Fibroblast of lung (primary cell): ENCODE data around the gene FABP6. TPM values are rescaled to one million over a fixed set of nuclear protein-coding genes. Genes with fewer than 3 reads are reported as not detected.
A peak's percentile ranks its signal among the peaks of the same experiment; 100 is the strongest.

ENCODE experiments used
- DNase-seq, 2 donors: peaks; one replicate each; pipeline versions ENCODE4 v3.0.0 to v3.0.0-alpha.2; 2010; ENCODE audit warnings: low read depth in 2 of 2
- H2AFZ ChIP-seq: 2 replicates; pipeline ENCODE4 v1.5.1; 2012; ENCODE audit warnings: low read length, control low read depth, inconsistent platforms
- H3K27ac ChIP-seq: 2 replicates; pipeline ENCODE4 v1.5.1; 2011; ENCODE audit warnings: low read length, control low read depth; ENCODE audit not compliant: insufficient read depth
- H3K27me3 ChIP-seq: 2 replicates; pipeline ENCODE4 v1.5.1; 2011; ENCODE audit warnings: mild to moderate bottlenecking, low read length; ENCODE audit not compliant: control insufficient read depth, insufficient read depth
- H3K36me3 ChIP-seq: 2 replicates; pipeline ENCODE4 v1.5.1; 2011; ENCODE audit warnings: low read length; ENCODE audit not compliant: control insufficient read depth, insufficient read depth
- H3K4me1 ChIP-seq: 2 replicates; pipeline ENCODE4 v1.5.1; 2011; ENCODE audit warnings: low read length; ENCODE audit not compliant: control insufficient read depth, insufficient read depth; ENCODE audit errors: extremely low read depth
- H3K4me2 ChIP-seq: 2 replicates; pipeline ENCODE4 v1.5.1; 2011; ENCODE audit warnings: low read length, control low read depth; ENCODE audit not compliant: insufficient read depth; ENCODE audit errors: extremely low read depth
- H3K4me3 ChIP-seq, 4 experiments: fragments of 200-600 bp in 1 of 4; sonication (generic) in 1 of 4; replicated peaks in 1 of 4; 2 replicates each; pipeline ENCODE4 v1.5.1; 2011 to 2016; ENCODE audit warnings: low read length in 4 of 4, low read depth in 3 of 4, mild to moderate bottlenecking in 3 of 4, control low read depth in 2 of 4, inconsistent platforms in 1 of 4, mixed read lengths in 1 of 4; ENCODE audit not compliant: insufficient read depth in 1 of 4; ENCODE audit errors: control extremely low read depth in 1 of 4
- H3K79me2 ChIP-seq: 2 replicates; pipeline ENCODE4 v1.5.1; 2012; ENCODE audit warnings: mild to moderate bottlenecking, low read length, inconsistent platforms; ENCODE audit not compliant: control insufficient read depth, insufficient read depth
- H3K9ac ChIP-seq: 2 replicates; pipeline ENCODE4 v1.5.1; 2011; ENCODE audit warnings: mild to moderate bottlenecking, low read length, control low read depth; ENCODE audit not compliant: insufficient read depth
- H3K9me3 ChIP-seq: 2 replicates; pipeline ENCODE4 v1.5.1; 2012; ENCODE audit warnings: low read depth, low read length; ENCODE audit not compliant: control insufficient read depth, insufficient read depth
- H4K20me1 ChIP-seq: 2 replicates; pipeline ENCODE4 v1.5.1; 2011; ENCODE audit warnings: low read length; ENCODE audit not compliant: control insufficient read depth, insufficient read depth; ENCODE audit errors: extremely low read depth
- CTCF ChIP-seq, 2 donors: IDR thresholded peaks in 1 of 2; conservative IDR thresholded peaks in 1 of 2; 1 replicate in 1 of 2; 2 replicates in 1 of 2; pipeline ENCODE4 v1.5.1; 2011 to 2012; ENCODE audit warnings: low read length in 2 of 2, control low read depth in 1 of 2, inconsistent platforms in 1 of 2, low read depth in 1 of 2, mild to moderate bottlenecking in 1 of 2
- EZH2 ChIP-seq: IDR thresholded peaks from 2 replicates; pipeline ENCODE4 v1.5.1; 2012; ENCODE audit warnings: low read length, control low read depth, mild to moderate bottlenecking; ENCODE audit errors: missing control alignments
- polyA plus RNA-seq, 2 donors: library from polyadenylated mRNA; depleted of rRNA in 1 of 2; stranded (reverse) in 1 of 2; unstranded in 1 of 2; fragments of >200 nt; gene quantifications; 2 replicates each; pipeline ENCODE4 v1.2.1, GENCODE V29; 2011 to 2012; ENCODE audit warnings: missing spikeins in 1 of 2
- total RNA-seq: library from RNA; depleted of rRNA; stranded (reverse); fragments of >200 nt; gene quantifications from 2 replicates; pipeline ENCODE4 v1.2.1, GENCODE V29; 2014

Gene FABP6
- total and polyA plus RNA-seq, 2 donors (not counting 1 experiment from before 2014, with no cell fraction given), result not detected

- no peaks in the 10 kb centered on the region for H3K79me2 ChIP-seq
- no peak overlapping the region for H2AFZ ChIP-seq
- no peaks in the 10 kb centered on the region for H3K27me3 ChIP-seq
- DNase-seq, result no peak
- no peaks in the 10 kb centered on the region for H3K9me3 ChIP-seq
- TF ChIP-seq EZH2 (no peak), CTCF (conservative IDR thresholded peaks at IDR 0.05 in 1 of 2, IDR thresholded peaks at IDR 0.05 in 1 of 2; ENCODE audit: low read depth in 1 of 2, low read length in 2 of 2) (no peak)
- H3K36me3 ChIP-seq, result no peaks in the 10 kb centered on the region
- H3K4me1 ChIP-seq, result peaks cover 7% of the 10 kb centered on the region
- H3K4me3 ChIP-seq, result no peak overlapping the region
- H3K9ac ChIP-seq, result no peak overlapping the region
- H3K4me2 ChIP-seq, result no peak overlapping the region
- H4K20me1 ChIP-seq, result no peaks in the 10 kb centered on the region
- H3K27ac ChIP-seq, result no peak overlapping the region
These were observed 42.2 kb upstream of the FABP6 start for GRCh38 chr5:160187091-160187490.

- Histone ChIP-seq H3K27ac (peak overlapping the region; percentile 53), H3K9ac (peak overlapping the region; percentile 67)
- peak; percentile 88 for DNase-seq
These were observed 40.9 kb upstream of the FABP6 start for GRCh38 chr5:160188141-160189015.

More at GRCh38 chr5:160188141-160189015, 40.9 kb upstream of the FABP6 start:
- Histone ChIP-seq H3K4me1 (peaks cover 7% of the 10 kb centered on the region), H3K4me2 (peak overlapping the region; percentile 71), H4K20me1 (no peaks in the 10 kb centered on the region), H2AFZ (peak overlapping the region; percentile 67), H3K79me2 (no peaks in the 10 kb centered on the region), H3K9me3 (no peaks in the 10 kb centered on the region), H3K4me3 (peak overlapping the region in 3 of 4 experiments; percentile 14 to 57 (median 34)), H3K27me3 (no peaks in the 10 kb centered on the region), H3K36me3 (no peaks in the 10 kb centered on the region)
- no peak for TF ChIP-seq EZH2
- peak; percentile 22 for TF ChIP-seq CTCF (conservative IDR thresholded peaks at IDR 0.05 in 1 of 2, IDR thresholded peaks at IDR 0.05 in 1 of 2; ENCODE audit: low read depth in 1 of 2, low read length in 2 of 2)
